Brain microvascular endothelial cell (primary cell): ENCODE results near the gene FAHD1.
A peak's percentile ranks its signal among the peaks of the same experiment; 100 is the strongest.

Experiments
- DNase-seq: peaks from one replicate; pipeline ENCODE4 v3.0.0-alpha.2; 2020
- H3K27ac ChIP-seq: fragments of 250-450 bp; sonication (Bioruptor Pico); 2 replicates; pipeline ENCODE4 v1.5.1; 2020; ENCODE audit warnings: mild to moderate bottlenecking, moderate library complexity
- H3K27me3 ChIP-seq: fragments of 250-450 bp; sonication (Bioruptor Pico); replicated peaks from 2 replicates; pipeline ENCODE4 v1.5.1; 2020; ENCODE audit warnings: mild to moderate bottlenecking
- H3K36me3 ChIP-seq: fragments of 250-450 bp; sonication (Bioruptor Pico); replicated peaks from 2 replicates; pipeline ENCODE4 v1.5.1; 2020; ENCODE audit warnings: mild to moderate bottlenecking
- H3K4me3 ChIP-seq: 2 replicates; pipeline ENCODE4 v1.5.1; 2011; ENCODE audit warnings: low read depth, mild to moderate bottlenecking, control low read depth, low read length, moderate library complexity
- in situ Hi-C: cut with HindIII; loops from 2 replicates; pipeline ENCODE4 v1.10.0; 2017; ENCODE audit warnings: low sequenced_read_pairs, low pct_ligation_motif_present
- TF ChIP-seq, protein P1 (sequence below): IDR thresholded peaks from 2 replicates; pipeline ENCODE4 v1.5.1; 2011; ENCODE audit warnings: low read depth, mild to moderate bottlenecking, moderate library complexity, low read length, control low read depth, inconsistent platforms; ENCODE audit errors: missing control alignments

FAHD1 gene

DNA sequence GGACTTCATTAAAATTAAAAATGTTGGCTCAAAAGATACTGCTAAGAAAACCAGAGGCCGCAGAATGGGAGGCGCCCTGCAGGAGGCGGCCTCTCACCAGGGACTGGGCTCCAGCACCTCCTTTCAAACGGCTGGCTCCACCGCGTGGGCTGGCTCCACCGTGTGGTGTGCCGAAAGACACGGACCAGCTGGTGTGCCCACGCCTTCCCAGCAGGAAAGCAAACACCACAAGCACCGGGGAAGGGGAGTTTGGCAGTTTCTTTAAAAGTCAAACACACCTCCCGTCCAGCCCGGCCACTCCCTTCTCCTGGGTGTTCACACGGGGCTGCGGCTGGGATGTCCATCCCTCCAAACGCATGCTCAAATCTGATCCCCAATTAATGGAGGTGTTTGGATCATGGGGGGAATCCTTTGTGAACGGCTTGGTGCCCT lies 14.3 kb upstream of the FAHD1 start:
- peaks cover 17% of the 10 kb centered on the region for H3K36me3 ChIP-seq

GRCh38 chr16:1815461-1815860 lies 11.5 kb upstream of the FAHD1 start:
- DNase-seq: no peak
- Histone ChIP-seq H3K27ac (no peak overlapping the region), H3K36me3 (peaks cover 8% of the 10 kb centered on the region), H3K4me3 (no peak overlapping the region), H3K27me3 (no peaks in the 10 kb centered on the region)
- TF ChIP-seq, protein P1, sequence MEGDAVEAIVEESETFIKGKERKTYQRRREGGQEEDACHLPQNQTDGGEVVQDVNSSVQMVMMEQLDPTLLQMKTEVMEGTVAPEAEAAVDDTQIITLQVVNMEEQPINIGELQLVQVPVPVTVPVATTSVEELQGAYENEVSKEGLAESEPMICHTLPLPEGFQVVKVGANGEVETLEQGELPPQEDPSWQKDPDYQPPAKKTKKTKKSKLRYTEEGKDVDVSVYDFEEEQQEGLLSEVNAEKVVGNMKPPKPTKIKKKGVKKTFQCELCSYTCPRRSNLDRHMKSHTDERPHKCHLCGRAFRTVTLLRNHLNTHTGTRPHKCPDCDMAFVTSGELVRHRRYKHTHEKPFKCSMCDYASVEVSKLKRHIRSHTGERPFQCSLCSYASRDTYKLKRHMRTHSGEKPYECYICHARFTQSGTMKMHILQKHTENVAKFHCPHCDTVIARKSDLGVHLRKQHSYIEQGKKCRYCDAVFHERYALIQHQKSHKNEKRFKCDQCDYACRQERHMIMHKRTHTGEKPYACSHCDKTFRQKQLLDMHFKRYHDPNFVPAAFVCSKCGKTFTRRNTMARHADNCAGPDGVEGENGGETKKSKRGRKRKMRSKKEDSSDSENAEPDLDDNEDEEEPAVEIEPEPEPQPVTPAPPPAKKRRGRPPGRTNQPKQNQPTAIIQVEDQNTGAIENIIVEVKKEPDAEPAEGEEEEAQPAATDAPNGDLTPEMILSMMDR: no peak
- in situ Hi-C loops: no loop called here

More for the DNA sequence above, 14.3 kb upstream of the FAHD1 start:
- no peaks in the 10 kb centered on the region for H3K27me3 ChIP-seq
- no peak overlapping the region for H3K4me3 ChIP-seq
- H3K27ac ChIP-seq: no peak overlapping the region
- in situ Hi-C loops: no loop called here
- DNase-seq: peak; percentile 24
- TF ChIP-seq, protein P1: peak; percentile 76

DNA sequence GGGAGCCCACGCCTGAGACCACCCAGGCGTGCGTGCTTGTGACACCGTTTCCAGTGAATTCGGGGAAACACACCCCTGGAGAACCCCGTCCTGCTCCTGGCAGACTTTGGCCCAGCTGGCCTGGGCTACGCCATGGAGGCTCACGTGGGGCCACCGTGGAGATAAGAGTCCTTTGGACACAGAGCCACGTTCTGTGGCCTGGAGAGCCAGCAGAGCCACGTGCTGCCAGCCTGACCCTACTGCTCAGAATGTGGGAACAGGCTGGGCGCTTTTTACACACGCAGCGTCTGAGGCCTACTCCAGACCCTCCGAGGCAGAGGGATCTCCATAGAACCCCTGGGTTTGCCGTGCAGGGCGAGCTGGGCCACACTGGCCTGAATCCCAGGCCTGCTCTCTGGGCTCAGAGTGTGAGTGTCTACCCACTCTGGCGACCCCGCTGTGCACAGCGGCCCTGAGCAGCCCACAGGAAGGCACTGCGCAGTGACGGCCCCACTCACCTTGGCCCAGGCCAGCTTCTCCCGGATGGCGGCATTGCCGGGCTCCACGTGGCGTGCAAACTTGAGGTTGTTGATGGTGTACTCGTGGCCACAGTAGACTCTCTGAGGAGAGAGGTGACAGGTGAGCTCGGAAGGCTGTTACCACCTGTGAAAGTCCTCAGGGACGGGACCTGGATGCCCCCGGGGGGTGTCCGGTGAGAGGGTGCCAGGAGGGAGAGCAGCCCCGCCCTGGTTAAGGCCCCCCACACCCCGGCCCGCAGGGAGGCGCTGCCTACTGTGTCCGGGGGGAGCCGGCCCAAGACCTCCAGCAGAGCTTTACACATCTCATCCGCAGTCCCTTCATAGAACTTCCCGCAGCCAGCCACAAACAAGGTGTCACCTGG lies 10.4 kb upstream of the FAHD1 start:
- no peaks in the 10 kb centered on the region for H3K27me3 ChIP-seq
- in situ Hi-C loops: no loop called here
- no peak overlapping the region for H3K27ac ChIP-seq
- no peak for DNase-seq
- H3K4me3 ChIP-seq: no peak overlapping the region
- TF ChIP-seq, protein P1: no peak
- peaks cover 8% of the 10 kb centered on the region for H3K36me3 ChIP-seq

DNA sequence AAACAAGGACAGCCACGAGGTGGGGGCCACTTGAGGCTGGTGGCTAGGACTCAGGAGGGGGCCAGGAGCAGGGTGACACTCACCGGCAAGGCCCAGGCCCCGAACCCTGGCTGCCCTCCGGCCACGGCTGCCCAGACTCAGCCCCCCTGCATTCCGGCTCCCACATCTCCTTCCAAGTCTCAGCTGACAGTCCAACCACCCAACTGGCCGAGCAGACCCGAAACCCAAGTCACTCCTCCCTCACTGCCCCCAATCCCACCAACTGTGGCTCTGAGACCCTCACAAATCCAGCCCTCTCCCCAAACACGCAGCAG lies 9.8 kb upstream of the FAHD1 start:
- no peak for DNase-seq
- TF ChIP-seq, protein P1: no peak
- H3K36me3 ChIP-seq: peaks cover 8% of the 10 kb centered on the region
- H3K27me3 ChIP-seq: no peaks in the 10 kb centered on the region
- in situ Hi-C loops: no loop called here
- no peak overlapping the region for H3K4me3 ChIP-seq
- H3K27ac ChIP-seq: no peak overlapping the region

DNA sequence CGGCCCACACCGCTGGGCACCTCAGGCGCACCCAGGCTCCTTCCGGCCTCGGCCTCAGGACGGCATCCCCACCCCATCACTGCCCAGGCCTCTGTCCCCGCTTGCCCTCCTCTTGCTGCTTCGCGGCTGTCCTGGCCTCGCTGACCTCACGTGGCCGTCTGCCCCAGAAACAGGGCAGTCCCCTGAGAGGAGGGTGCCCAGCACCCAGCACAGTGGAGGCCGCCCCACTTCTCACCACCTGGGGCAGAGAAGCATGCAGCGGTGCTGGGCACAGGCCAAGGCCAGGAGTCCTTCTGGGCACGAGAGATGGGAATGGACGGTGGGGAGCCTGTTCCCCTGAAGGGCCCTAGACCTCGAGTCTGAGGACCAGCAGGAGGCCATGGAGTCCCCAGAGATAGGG lies 9.3 kb upstream of the FAHD1 start:
- Histone ChIP-seq H3K27me3 (no peaks in the 10 kb centered on the region), H3K27ac (no peak overlapping the region), H3K36me3 (peaks cover 8% of the 10 kb centered on the region), H3K4me3 (no peak overlapping the region)
- in situ Hi-C loops: no loop called here
- no peak for DNase-seq
- TF ChIP-seq, protein P1: no peak
